ENCODE measurements around the gene CEACAM18. TPM values are rescaled to one million over a fixed set of nuclear protein-coding genes. Genes with fewer than 3 reads are reported as not detected.

CEACAM18 gene
- total RNA-seq, 2 experiments from 2014 or later, result not detected

DNA sequence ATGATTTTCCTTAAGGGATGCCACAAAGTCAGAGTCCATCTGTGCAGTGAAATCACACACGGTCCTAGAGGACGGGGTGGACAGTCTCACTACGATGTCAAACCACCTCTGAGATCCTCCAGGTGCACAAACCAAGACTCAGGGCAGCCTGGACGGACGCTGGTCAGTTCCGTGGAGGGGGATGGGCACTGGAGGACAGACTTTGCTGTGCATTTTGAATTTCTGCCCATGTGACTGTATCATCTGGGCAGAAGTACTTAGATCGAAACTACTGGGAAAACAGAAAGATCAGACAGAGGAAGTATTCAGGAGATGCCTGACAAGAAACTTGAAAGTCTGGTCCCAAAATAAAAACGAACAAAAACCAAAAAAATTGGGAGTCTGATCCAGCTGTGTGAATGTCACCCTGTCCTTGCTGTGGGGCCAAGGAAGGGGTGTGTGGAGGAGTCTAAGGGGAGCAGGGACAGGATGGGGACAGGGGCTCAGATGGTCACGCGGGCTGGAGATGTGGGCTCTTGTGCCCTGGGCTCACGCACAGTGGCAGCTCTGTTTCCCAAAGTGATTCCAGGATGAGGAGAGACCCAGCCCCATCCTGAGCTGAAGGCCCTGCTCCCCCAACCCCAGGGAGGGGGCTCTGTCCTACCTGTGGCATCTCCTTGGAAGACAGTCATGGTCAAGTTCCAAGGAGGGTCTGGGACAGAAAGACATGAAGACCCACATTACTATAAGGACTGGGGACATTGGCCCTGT is 21.6 kb upstream of the CEACAM18 start:
- intact Hi-C loops (cut with DNase I, micrococcal nuclease), result no loop called here
- Histone ChIP-seq H3K4me3 (ENCODE audit: low read length) (no peak overlapping the region), H3K36me3 (ENCODE audit: insufficient read depth, low read length) (no peaks in the 10 kb centered on the region), H3K27me3 (ENCODE audit: control insufficient read depth in 1 of 2, insufficient read depth in 2 of 2, low read length in 2 of 2) (peaks cover 9% of the 10 kb centered on the region in 2 experiments), H3K27ac (ENCODE audit: low read depth in 1 of 2, low read length in 2 of 2) (no peak overlapping the region), H3K9me3 (ENCODE audit: control insufficient read depth in 1 of 2, insufficient read depth in 1 of 2, low read length in 2 of 2) (peaks cover 0 to 4% of the 10 kb centered on the region in 2 experiments), H3K4me1 (ENCODE audit: insufficient read depth, low read length) (peaks cover 2% of the 10 kb centered on the region)
- Mint-ChIP-seq H3K4me3 (no peak overlapping the region), H3K9me3 (no peaks in the 10 kb centered on the region), H3K36me3 (ENCODE audit: low read depth) (no peaks in the 10 kb centered on the region), H3K4me1 (ENCODE audit: low read depth) (no peaks in the 10 kb centered on the region), H3K27me3 (peaks cover 27% of the 10 kb centered on the region), H3K27ac (no peak overlapping the region)
- ChIA-PET CTCF (no interaction called here), POLR2A (no interaction called here)
- TF ChIP-seq CTCF (IDR thresholded peaks at IDR 0.05), result no peak
- DNase-seq, result no peak
- ATAC-seq (ENCODE audit: poor library complexity), result no peak

GRCh38 chr19:51457351-51458013 is 20.9 kb upstream of the CEACAM18 start:
- peaks cover 31% of the 10 kb centered on the region for H3K27me3 Mint-ChIP-seq
- peaks cover 13 to 15% of the 10 kb centered on the region in 2 experiments for H3K27me3 ChIP-seq (ENCODE audit: control insufficient read depth in 1 of 2, insufficient read depth in 2 of 2, low read length in 2 of 2)
- H3K4me3 Mint-ChIP-seq, result no peak overlapping the region
- peaks cover 0 to 8% of the 10 kb centered on the region in 2 experiments for H3K9me3 ChIP-seq (ENCODE audit: control insufficient read depth in 1 of 2, insufficient read depth in 1 of 2, low read length in 2 of 2)
- CTCF ChIA-PET, result no interaction called here
- no peak overlapping the region for H3K27ac Mint-ChIP-seq
- intact Hi-C loops (cut with DNase I, micrococcal nuclease), result no loop called here
- no peak overlapping the region for H3K4me3 ChIP-seq (ENCODE audit: low read length)
- no peaks in the 10 kb centered on the region for H3K36me3 ChIP-seq (ENCODE audit: insufficient read depth, low read length)
- H3K36me3 Mint-ChIP-seq (ENCODE audit: low read depth), result no peaks in the 10 kb centered on the region
- no peaks in the 10 kb centered on the region for H3K9me3 Mint-ChIP-seq
- peaks cover 2% of the 10 kb centered on the region for H3K4me1 ChIP-seq (ENCODE audit: insufficient read depth, low read length)
- no peaks in the 10 kb centered on the region for H3K4me1 Mint-ChIP-seq (ENCODE audit: low read depth)
- TF ChIP-seq CTCF (IDR thresholded peaks at IDR 0.05), result no peak
- ATAC-seq (ENCODE audit: poor library complexity) (no peak), DNase-seq (no peak)
- POLR2A ChIA-PET, result no interaction called here
- no peak overlapping the region for H3K27ac ChIP-seq (ENCODE audit: low read depth in 1 of 2, low read length in 2 of 2)

DNA sequence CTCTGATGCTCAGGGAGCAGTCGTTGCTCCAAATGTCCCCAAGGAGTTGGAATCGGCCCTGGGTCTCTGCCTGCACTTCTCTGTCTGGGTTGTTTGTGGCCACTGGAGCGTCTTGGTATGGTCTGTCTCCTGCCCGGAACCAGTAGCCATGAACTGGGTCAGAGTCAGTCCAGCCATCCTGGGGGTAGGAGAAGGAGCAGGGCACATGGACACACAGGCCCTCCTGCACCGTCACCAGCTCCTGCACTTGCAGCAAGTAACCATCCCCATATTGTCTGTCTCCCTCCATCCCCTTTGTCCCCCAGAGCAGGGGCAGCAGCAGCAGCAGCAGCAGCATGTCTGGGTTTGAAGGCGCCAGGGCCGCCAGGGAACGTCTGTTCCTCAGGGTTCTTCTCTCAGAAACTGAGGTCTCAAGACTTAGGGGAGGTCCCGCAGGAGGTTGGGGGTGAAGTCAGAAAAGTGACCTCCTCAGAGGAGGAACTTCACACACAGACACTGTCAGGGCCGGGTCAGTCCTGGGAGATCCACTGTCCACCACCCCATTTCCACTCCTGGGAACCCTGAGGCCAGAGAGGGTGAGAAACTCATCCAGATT is 20.2 kb upstream of the CEACAM18 start, which contains the start of gene SIGLEC8:
Gene SIGLEC8 (minus strand): TSS at position 404 of the 595 bp plus-strand sequence. CDS start 67 bp downstream, at position 337.
- ATAC-seq (ENCODE audit: poor library complexity) (no peak), DNase-seq (no peak)
- peaks cover 0 to 12% of the 10 kb centered on the region in 2 experiments for H3K9me3 ChIP-seq (ENCODE audit: control insufficient read depth in 1 of 2, insufficient read depth in 1 of 2, low read length in 2 of 2)
- Mint-ChIP-seq H3K4me3 (no peak within 1 kb of the TSS), H3K27ac (no peak within 1 kb of the TSS), H3K27me3 (peaks cover 38% of the 10 kb centered on the region), H3K4me1 (ENCODE audit: low read depth) (no peaks in the 10 kb centered on the region), H3K36me3 (ENCODE audit: low read depth) (no peaks in the 10 kb centered on the region), H3K9me3 (no peaks in the 10 kb centered on the region)
- no peaks in the 10 kb centered on the region for H3K36me3 ChIP-seq (ENCODE audit: insufficient read depth, low read length)
- no peak for TF ChIP-seq CTCF (IDR thresholded peaks at IDR 0.05)
- POLR2A ChIA-PET, result no interaction called here
- intact Hi-C loops (cut with DNase I, micrococcal nuclease), result no loop called here
- peaks cover 19 to 21% of the 10 kb centered on the region in 2 experiments for H3K27me3 ChIP-seq (ENCODE audit: control insufficient read depth in 1 of 2, insufficient read depth in 2 of 2, low read length in 2 of 2)
- no peak within 1 kb of the TSS for H3K27ac ChIP-seq (ENCODE audit: low read depth in 1 of 2, low read length in 2 of 2)
- peaks cover 2% of the 10 kb centered on the region for H3K4me1 ChIP-seq (ENCODE audit: insufficient read depth, low read length)
- H3K4me3 ChIP-seq (ENCODE audit: low read length), result no peak within 1 kb of the TSS
- CTCF ChIA-PET, result no interaction called here

Data from CD4-positive, alpha-beta T cell (primary cell).